ENCODE measurements around the gene FAF1.

Gene FAF1

DNA sequence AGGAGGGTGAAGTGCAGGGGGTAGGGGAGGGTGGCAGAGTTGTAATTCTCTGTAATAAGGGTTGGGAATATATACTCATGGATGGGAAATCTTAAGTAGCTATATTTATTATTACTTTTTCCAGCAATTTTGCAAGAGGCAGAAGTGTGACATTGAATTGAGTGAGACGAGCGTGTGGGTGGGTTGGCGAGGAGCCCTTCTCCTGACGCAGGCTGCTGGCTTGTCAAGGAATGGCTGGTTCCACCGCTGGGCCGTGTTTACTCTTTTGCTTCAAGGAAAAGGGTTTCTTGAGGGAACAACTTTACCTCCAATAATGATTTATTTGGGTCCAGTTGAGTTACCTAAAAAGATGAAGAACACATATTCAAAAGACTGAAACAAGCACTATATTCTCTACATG is 518.9 kb downstream of the FAF1 start:
- no peaks in the 10 kb centered on the region for H3K9me3 ChIP-seq (ENCODE audit: control insufficient read depth in 1 of 2, low read length in 2 of 2)
- H3K4me3 ChIP-seq (ENCODE audit: low read depth in 1 of 2, low read length in 2 of 2) = no peak overlapping the region
- no peak overlapping the region for H3K27ac ChIP-seq (ENCODE audit: low read depth, low read length)
- peaks cover 0 to 26% of the 10 kb centered on the region in 2 donors for H3K36me3 ChIP-seq (ENCODE audit: control insufficient read depth in 1 of 2, insufficient read depth in 2 of 2, low read length in 2 of 2)
- H3K9ac ChIP-seq (ENCODE audit: low read depth in 1 of 2, low read length in 2 of 2) = no peak overlapping the region
- no peaks in the 10 kb centered on the region for H3K4me1 ChIP-seq (ENCODE audit: control insufficient read depth in 1 of 2, insufficient read depth in 2 of 2, low read length in 2 of 2)
- no peaks in the 10 kb centered on the region for H3K27me3 ChIP-seq (ENCODE audit: control insufficient read depth in 1 of 2, insufficient read depth in 2 of 2, low read length in 2 of 2)

DNA sequence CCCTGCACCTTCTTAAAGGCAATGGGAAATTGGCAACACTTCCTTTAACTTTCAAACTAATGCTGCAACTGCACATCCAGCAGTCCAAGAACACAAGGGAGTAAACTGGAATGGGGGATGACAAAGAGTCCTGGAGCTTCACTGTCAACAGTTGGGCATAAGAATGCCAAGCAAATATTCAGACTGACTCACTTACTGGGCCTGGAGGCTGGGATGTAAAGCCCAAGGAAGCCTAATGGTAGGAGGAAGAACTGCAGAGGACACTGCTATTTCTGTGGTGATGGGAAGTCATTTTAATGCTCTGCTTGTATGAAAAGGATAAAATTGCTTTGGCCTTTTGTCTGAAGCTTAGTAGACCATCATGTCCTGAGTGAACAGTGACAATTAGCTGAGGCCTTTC is 521.1 kb downstream of the FAF1 start:
- H3K36me3 ChIP-seq (ENCODE audit: control insufficient read depth in 1 of 2, insufficient read depth in 2 of 2, low read length in 2 of 2) = peaks cover 0 to 23% of the 10 kb centered on the region in 2 donors
- H3K4me3 ChIP-seq (ENCODE audit: low read depth in 1 of 2, low read length in 2 of 2) = no peak overlapping the region
- no peaks in the 10 kb centered on the region for H3K9me3 ChIP-seq (ENCODE audit: control insufficient read depth in 1 of 2, low read length in 2 of 2)
- H3K27ac ChIP-seq (ENCODE audit: low read depth, low read length) = no peak overlapping the region
- no peak overlapping the region for H3K9ac ChIP-seq (ENCODE audit: low read depth in 1 of 2, low read length in 2 of 2)
- peaks cover 0 to under 1% of the 10 kb centered on the region in 2 donors for H3K27me3 ChIP-seq (ENCODE audit: control insufficient read depth in 1 of 2, insufficient read depth in 2 of 2, low read length in 2 of 2)
- H3K4me1 ChIP-seq (ENCODE audit: control insufficient read depth in 1 of 2, insufficient read depth in 2 of 2, low read length in 2 of 2) = no peaks in the 10 kb centered on the region

DNA sequence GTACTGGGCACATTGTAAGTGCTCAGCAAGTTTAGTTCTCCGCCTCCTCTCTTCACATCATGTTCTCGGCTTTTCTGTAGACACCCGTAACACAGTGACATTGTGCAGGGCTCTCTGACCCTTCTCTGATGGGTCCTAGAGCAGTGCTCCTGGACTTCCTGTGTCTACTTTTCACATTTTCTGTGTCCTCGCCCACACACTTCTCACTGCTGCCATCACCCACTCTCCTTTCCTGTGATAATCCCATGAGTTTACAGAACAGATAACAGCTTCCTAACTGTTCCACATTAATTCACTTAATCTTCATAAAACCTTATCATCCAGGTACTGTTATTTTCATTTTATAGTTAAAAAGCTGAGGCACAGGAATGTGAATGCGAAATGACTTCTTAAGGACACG is 523.6 kb downstream of the FAF1 start:
- peaks cover 0 to 23% of the 10 kb centered on the region in 2 donors for H3K36me3 ChIP-seq (ENCODE audit: control insufficient read depth in 1 of 2, insufficient read depth in 2 of 2, low read length in 2 of 2)
- H3K9ac ChIP-seq (ENCODE audit: low read depth in 1 of 2, low read length in 2 of 2) = no peak overlapping the region
- no peak overlapping the region for H3K27ac ChIP-seq (ENCODE audit: low read depth, low read length)
- H3K9me3 ChIP-seq (ENCODE audit: control insufficient read depth in 1 of 2, low read length in 2 of 2) = no peaks in the 10 kb centered on the region
- H3K4me1 ChIP-seq (ENCODE audit: control insufficient read depth in 1 of 2, insufficient read depth in 2 of 2, low read length in 2 of 2) = no peaks in the 10 kb centered on the region
- H3K4me3 ChIP-seq (ENCODE audit: low read depth in 1 of 2, low read length in 2 of 2) = no peak overlapping the region
- peaks cover 6 to 24% of the 10 kb centered on the region in 2 donors for H3K27me3 ChIP-seq (ENCODE audit: control insufficient read depth in 1 of 2, insufficient read depth in 2 of 2, low read length in 2 of 2)

DNA sequence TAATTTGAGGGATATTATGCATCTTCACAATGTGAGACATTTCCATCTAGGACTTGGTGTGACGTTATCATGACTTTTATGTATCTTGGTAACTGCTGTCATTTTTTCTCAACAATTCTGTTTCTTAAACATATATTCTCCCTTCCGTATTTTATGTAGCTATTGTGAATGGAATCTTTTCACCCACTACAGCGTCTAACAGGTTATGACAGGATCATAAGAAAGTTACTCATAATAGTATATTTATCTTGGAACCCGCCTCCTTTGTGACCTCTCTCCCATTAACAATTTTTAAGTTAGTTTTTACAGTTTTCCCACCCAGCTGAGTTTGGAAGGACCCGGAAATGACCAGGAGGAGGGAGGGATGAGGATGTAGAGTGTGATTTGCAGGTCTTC is 530.1 kb downstream of the FAF1 start:
- Histone ChIP-seq H3K9me3 (ENCODE audit: control insufficient read depth in 1 of 2, low read length in 2 of 2) (no peaks in the 10 kb centered on the region), H3K9ac (ENCODE audit: low read depth in 1 of 2, low read length in 2 of 2) (no peak overlapping the region), H3K4me1 (ENCODE audit: control insufficient read depth in 1 of 2, insufficient read depth in 2 of 2, low read length in 2 of 2) (peaks cover 5 to 11% of the 10 kb centered on the region in 2 donors), H3K27ac (ENCODE audit: low read depth, low read length) (no peak overlapping the region), H3K27me3 (ENCODE audit: control insufficient read depth in 1 of 2, insufficient read depth in 2 of 2, low read length in 2 of 2) (peaks cover 65 to 88% of the 10 kb centered on the region in 2 donors), H3K4me3 (ENCODE audit: low read depth in 1 of 2, low read length in 2 of 2) (no peak overlapping the region), H3K36me3 (ENCODE audit: control insufficient read depth in 1 of 2, insufficient read depth in 2 of 2, low read length in 2 of 2) (no peaks in the 10 kb centered on the region)

DNA sequence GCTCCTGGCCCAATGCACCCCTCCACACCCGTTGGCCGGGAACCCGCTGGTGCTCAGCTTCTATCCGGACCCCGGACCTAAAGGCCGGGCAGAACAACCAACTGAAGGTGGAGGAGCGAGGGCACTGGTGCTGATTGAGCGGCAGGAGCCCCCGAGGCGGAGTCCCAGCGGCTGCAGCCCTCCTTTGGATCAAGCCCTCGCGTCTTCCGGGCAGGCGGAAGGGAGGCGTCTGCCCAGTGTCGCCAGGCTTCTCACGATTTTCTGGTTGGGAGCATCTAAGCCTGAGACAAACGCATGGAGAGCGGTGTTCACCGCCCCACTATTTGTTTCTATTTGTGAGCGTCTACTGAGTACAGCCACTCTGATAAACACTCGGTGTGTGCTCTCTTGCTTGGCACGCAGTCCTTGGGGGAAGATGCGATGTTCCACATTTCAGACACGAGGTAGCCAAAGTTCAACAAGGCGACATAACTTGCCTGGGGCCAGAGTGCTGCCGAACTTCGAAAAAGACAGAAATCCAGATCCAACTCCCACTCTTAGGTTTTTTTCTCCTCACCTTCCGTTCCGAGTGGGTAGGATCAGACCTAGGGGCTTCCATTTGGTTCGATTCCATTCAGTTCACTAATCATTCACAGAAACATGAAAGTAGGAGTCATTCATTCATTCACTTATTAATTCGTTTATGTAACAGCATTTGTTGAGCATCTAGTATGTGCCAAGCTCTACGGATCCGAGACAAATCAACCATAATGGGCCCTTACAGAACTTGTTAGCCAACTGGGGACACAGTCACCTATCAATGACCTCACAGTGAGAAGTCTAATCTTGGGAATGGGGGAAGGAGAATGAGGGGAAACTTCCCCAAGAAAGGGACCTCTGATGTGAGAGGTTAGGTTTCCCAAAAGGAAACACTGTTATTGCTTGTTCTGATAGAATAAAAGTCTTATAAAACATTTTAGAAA is 532.0 kb downstream of the FAF1 start:
- Histone ChIP-seq H3K4me1 (ENCODE audit: control insufficient read depth in 1 of 2, insufficient read depth in 2 of 2, low read length in 2 of 2) (peaks cover 19% of the 10 kb centered on the region in 2 donors), H3K36me3 (ENCODE audit: control insufficient read depth in 1 of 2, insufficient read depth in 2 of 2, low read length in 2 of 2) (no peaks in the 10 kb centered on the region), H3K4me3 (ENCODE audit: low read depth in 1 of 2, low read length in 2 of 2) (no peak overlapping the region), H3K27me3 (ENCODE audit: control insufficient read depth in 1 of 2, insufficient read depth in 2 of 2, low read length in 2 of 2) (peaks cover 82 to 100% of the 10 kb centered on the region in 2 donors), H3K9me3 (ENCODE audit: control insufficient read depth in 1 of 2, low read length in 2 of 2) (no peaks in the 10 kb centered on the region), H3K9ac (ENCODE audit: low read depth in 1 of 2, low read length in 2 of 2) (no peak overlapping the region), H3K27ac (ENCODE audit: low read depth, low read length) (no peak overlapping the region)

DNA sequence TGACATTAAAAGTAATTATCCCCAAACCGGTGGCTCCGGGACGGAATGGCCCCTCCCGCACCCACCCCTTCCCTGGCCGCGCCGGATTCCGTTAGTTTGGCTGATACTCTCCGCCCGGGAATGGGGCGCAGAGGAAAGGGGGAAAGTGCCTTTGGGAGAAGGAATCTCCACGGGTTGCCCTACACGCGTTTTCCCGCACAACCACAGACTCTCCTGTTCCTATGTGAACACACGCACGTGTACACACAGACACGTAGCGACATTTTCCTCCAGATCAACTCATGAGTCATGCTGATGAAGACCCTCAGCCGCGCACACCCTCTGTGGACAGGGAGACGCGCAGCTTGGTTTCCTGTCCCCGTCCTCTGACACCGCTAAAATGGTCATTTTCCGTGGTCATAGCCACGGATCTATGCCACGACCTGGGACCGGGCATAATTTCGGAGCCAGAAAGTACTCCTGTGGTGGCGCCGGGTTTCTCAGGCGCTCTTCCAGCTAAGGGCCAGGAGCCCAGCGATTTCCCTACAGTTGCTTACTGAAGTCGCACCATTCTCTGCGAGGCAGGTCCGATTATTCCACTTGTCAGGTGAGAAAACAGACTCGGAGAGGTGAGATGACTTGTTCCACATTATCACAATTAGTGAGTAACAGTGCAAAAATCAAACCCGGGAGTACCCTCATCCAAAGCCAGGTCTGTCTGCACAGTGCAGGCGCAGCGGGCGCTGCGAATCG is 532.8 kb downstream of the FAF1 start:
- H3K4me3 ChIP-seq (ENCODE audit: low read depth in 1 of 2, low read length in 2 of 2) = no peak overlapping the region
- H3K9ac ChIP-seq (ENCODE audit: low read depth in 1 of 2, low read length in 2 of 2) = no peak overlapping the region
- peaks cover 19% of the 10 kb centered on the region in 2 donors for H3K4me1 ChIP-seq (ENCODE audit: control insufficient read depth in 1 of 2, insufficient read depth in 2 of 2, low read length in 2 of 2)
- H3K27ac ChIP-seq (ENCODE audit: low read depth, low read length) = no peak overlapping the region
- H3K27me3 ChIP-seq (ENCODE audit: control insufficient read depth in 1 of 2, insufficient read depth in 2 of 2, low read length in 2 of 2) = peaks cover 91 to 100% of the 10 kb centered on the region in 2 donors
- H3K9me3 ChIP-seq (ENCODE audit: control insufficient read depth in 1 of 2, low read length in 2 of 2) = no peaks in the 10 kb centered on the region
- H3K36me3 ChIP-seq (ENCODE audit: control insufficient read depth in 1 of 2, insufficient read depth in 2 of 2, low read length in 2 of 2) = no peaks in the 10 kb centered on the region

DNA sequence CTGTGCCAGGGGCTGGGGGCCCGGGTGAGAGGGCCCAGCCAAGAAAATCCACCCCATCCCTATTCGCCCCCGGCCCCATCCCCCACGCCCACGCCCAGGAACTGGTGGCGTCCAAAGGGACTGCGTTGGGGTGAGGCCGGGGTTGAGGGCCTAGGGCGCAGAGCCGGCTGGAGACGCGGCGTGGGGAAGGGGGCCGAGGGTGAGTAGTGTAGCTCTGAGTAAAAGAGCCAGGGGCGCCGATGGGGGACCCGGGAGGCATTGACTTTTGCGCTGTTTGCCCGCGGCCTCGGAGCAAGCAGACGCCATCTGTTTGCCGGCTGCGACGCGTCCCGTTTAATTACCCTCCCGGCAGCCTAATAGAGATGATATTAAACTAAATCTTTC is 533.4 kb downstream of the FAF1 start:
- peaks cover 92 to 100% of the 10 kb centered on the region in 2 donors for H3K27me3 ChIP-seq (ENCODE audit: control insufficient read depth in 1 of 2, insufficient read depth in 2 of 2, low read length in 2 of 2)
- no peak overlapping the region for H3K4me3 ChIP-seq (ENCODE audit: low read depth in 1 of 2, low read length in 2 of 2)
- no peak overlapping the region for H3K27ac ChIP-seq (ENCODE audit: low read depth, low read length)
- no peak overlapping the region for H3K9ac ChIP-seq (ENCODE audit: low read depth in 1 of 2, low read length in 2 of 2)
- no peaks in the 10 kb centered on the region for H3K36me3 ChIP-seq (ENCODE audit: control insufficient read depth in 1 of 2, insufficient read depth in 2 of 2, low read length in 2 of 2)
- peaks cover 19% of the 10 kb centered on the region in 2 donors for H3K4me1 ChIP-seq (ENCODE audit: control insufficient read depth in 1 of 2, insufficient read depth in 2 of 2, low read length in 2 of 2)
- no peaks in the 10 kb centered on the region for H3K9me3 ChIP-seq (ENCODE audit: control insufficient read depth in 1 of 2, low read length in 2 of 2)

DNA sequence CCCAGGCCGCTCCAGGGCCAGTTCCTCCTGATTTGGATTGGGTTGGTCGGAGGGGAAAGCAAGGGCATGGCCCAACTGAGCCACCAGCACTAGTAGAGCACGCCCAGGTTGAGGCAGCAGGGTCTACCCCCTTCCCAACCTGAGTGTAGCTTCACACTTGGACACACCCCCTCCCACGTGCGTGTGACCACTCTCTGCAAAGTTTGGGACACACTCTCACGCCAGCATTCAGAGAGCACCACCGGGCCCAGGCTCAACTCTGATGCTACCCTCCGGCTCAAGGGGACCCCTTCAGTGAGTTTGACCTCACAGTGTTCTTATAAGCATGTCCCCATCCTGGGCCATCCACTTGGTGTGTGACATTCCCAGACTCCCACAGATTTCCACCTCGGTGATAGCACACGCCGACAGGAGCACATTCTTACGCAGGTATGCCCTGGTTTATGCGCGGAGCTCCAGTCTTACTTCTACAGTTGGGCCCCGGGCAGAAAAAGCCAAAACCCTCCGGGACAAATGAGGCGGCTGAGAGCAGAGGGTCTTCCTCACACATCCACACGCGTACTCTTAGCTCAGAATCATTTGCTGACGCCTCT is 533.9 kb downstream of the FAF1 start:
- Histone ChIP-seq H3K27ac (ENCODE audit: low read depth, low read length) (no peak overlapping the region), H3K4me1 (ENCODE audit: control insufficient read depth in 1 of 2, insufficient read depth in 2 of 2, low read length in 2 of 2) (peaks cover 19% of the 10 kb centered on the region in 2 donors), H3K9ac (ENCODE audit: low read depth in 1 of 2, low read length in 2 of 2) (no peak overlapping the region), H3K27me3 (ENCODE audit: control insufficient read depth in 1 of 2, insufficient read depth in 2 of 2, low read length in 2 of 2) (peaks cover 91 to 100% of the 10 kb centered on the region in 2 donors), H3K9me3 (ENCODE audit: control insufficient read depth in 1 of 2, low read length in 2 of 2) (no peaks in the 10 kb centered on the region), H3K4me3 (ENCODE audit: low read depth in 1 of 2, low read length in 2 of 2) (no peak overlapping the region), H3K36me3 (ENCODE audit: control insufficient read depth in 1 of 2, insufficient read depth in 2 of 2, low read length in 2 of 2) (no peaks in the 10 kb centered on the region)

DNA sequence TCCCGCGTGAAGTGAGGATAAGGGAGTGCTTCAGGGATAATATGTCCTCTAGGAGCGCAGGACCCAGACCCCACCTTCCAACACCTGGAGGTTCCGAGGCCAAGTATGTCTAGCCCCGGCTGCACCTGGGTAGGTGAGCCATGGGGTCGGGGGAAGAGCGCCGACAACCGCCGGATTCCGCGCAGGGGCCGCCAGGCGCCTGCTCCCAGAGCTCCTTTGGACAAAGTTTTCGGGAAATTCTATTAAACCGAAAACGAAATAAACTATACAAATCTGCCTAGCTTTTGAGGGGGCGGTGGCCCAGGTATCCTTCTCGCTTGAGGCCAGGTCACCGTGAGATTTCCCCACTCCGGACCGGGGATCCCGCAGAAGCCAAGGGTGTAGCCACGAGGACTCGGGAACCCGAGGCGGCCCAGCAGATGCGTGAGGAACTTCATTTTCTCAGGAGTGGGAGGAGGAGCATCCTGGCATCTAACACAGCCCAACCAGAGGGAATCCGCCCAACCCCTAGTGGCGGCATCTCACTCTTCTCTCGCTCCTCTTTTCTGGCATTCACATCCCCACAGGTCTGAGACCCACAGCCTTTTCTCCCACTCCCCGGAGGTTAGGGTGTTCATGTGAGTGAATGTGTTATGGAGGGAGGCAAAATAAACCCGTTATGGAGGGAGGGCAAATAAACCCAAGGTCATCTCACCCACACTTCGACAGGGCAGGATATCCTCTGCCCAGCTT is 534.5 kb downstream of the FAF1 start:
- no peak overlapping the region for H3K27ac ChIP-seq (ENCODE audit: low read depth, low read length)
- no peak overlapping the region for H3K9ac ChIP-seq (ENCODE audit: low read depth in 1 of 2, low read length in 2 of 2)
- peaks cover 15 to 19% of the 10 kb centered on the region in 2 donors for H3K4me1 ChIP-seq (ENCODE audit: control insufficient read depth in 1 of 2, insufficient read depth in 2 of 2, low read length in 2 of 2)
- no peaks in the 10 kb centered on the region for H3K36me3 ChIP-seq (ENCODE audit: control insufficient read depth in 1 of 2, insufficient read depth in 2 of 2, low read length in 2 of 2)
- no peak overlapping the region for H3K4me3 ChIP-seq (ENCODE audit: low read depth in 1 of 2, low read length in 2 of 2)
- no peaks in the 10 kb centered on the region for H3K9me3 ChIP-seq (ENCODE audit: control insufficient read depth in 1 of 2, low read length in 2 of 2)
- peaks cover 91 to 99% of the 10 kb centered on the region in 2 donors for H3K27me3 ChIP-seq (ENCODE audit: control insufficient read depth in 1 of 2, insufficient read depth in 2 of 2, low read length in 2 of 2)

Measured in duodenal mucosa (tissue), 2 donors.